D341Med (cell line): ENCODE results near the gene FEZF2.

Experiments used
- DNase-seq: peaks from one replicate; pipeline ENCODE4 v3.0.0; 2012; ENCODE audit warnings: low spot score

FEZF2 gene

GRCh38 chr3:62372621-62373041, 719 bp downstream of the FEZF2 start:
- DNase-seq = no peak

- no peak for DNase-seq
Observed at GRCh38 chr3:62371720-62372591, 1.4 kb downstream of the FEZF2 start.

GRCh38 chr3:62370858-62371719, 2.3 kb downstream of the FEZF2 start:
- DNase-seq = no peak

GRCh38 chr3:62370112-62370857, 3.1 kb downstream of the FEZF2 start:
- no peak for DNase-seq

DNA sequence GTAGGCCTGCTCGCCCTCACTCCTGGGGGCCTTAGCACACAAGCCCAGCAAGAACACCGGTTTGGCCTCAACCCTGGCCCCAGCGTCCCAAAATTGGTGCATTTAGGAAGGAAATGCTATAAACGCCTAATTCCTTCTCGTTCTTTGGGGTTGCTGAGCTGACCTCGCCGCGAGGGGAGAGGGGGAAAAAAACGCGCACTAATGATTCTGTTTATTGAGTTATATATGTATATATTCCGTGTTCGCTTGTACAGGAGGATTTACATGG, 3.9 kb downstream of the FEZF2 start:
- DNase-seq = no peak

DNA sequence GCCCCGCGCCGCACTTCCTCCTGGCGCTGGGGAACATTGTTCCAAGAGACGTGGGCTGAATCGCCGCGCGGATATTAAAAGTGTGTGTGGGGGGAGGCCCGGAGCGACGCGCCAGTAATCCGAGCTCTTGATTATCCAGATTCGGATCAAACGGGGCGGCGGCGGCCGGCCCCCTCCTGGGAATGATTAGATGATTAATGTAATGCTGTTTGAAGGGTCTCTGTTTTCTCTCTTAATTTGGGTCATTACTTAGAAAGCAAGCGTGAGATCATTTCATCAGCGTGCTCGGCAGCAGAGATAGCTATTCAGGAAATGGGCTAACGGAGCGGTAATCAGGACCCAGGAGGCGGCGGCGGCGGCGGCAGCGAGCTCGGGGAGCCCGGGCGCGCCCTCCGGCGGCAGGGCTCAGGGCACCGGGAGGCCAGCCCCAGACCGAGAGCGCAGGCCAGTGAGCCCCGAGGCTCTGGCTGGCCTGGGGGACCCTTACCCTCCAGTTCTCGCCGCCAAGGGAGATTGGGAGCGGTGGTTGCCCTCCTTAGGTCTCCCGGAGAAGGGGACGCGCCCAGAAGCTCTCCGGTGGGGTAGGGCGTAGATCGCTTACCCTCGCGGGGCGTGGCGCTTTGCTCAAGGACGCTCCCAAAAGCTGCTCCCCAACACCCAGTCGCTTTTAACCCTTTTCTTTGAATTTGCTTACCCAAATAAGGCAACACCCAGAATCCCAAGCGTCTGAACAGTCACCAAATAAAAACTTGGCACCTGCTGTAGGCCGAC, 4.5 kb downstream of the FEZF2 start:
- DNase-seq = peak; percentile 88

GRCh38 chr3:62368290-62368704, 5.1 kb downstream of the FEZF2 start:
- no peak for DNase-seq

DNA sequence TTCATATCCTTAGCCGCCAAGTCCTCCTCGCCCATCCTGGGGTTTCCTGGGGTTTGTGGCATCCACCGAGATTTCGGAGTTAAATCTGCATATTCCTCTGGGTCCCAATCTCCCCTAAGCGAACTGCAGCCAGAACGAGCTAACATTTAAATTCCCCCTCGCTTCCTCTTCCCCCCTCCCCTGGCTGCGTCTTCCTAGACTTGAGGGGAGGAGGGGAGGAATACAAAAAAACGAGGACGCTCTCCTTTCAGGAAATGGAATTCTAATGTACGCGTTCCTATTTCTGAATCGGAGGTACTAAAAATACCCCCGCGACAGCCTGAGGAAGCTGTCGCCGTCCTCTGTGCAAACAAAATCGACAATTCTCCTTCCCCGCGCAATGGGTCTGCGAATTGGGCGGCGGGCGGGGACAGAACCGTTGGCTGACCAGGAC, 5.6 kb downstream of the FEZF2 start:
- no peak for DNase-seq

- no peak for DNase-seq
Observed at GRCh38 chr3:62366126-62366484, 7.2 kb downstream of the FEZF2 start.

GRCh38 chr3:62365391-62366125, 7.8 kb downstream of the FEZF2 start:
- no peak for DNase-seq

DNA sequence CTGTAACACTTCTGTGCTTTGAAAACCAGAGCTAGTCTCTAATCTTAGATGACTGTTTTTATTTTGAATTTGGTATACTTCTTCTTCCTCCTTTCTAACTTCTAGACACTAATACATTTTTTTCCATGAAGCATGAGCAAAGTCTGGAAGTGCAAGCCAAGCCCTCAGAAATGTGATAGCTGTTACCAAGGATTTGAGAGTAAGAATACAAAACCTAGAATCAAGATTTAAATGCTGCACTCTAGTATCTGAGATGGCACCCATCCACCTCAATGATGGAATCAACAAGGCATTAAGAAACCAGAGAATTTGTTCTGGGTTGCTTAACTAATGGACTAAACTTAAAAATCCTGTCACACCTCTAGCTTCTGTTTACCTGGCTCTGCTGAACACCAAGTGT, 9.2 kb downstream of the FEZF2 start:
- no peak for DNase-seq

GRCh38 chr3:62363275-62363674, 10.1 kb downstream of the FEZF2 start:
- no peak for DNase-seq

GRCh38 chr3:62361824-62362223, 11.5 kb downstream of the FEZF2 start:
- no peak for DNase-seq

GRCh38 chr3:62361261-62361660, 12.1 kb downstream of the FEZF2 start:
- no peak for DNase-seq

- DNase-seq = no peak
Observed at GRCh38 chr3:62359531-62359930, 13.8 kb downstream of the FEZF2 start.

GRCh38 chr3:62356356-62356755, 17.0 kb downstream of the FEZF2 start:
- no peak for DNase-seq

- no peak for DNase-seq
Observed at GRCh38 chr3:62355703-62356102, 17.6 kb downstream of the FEZF2 start.

DNA sequence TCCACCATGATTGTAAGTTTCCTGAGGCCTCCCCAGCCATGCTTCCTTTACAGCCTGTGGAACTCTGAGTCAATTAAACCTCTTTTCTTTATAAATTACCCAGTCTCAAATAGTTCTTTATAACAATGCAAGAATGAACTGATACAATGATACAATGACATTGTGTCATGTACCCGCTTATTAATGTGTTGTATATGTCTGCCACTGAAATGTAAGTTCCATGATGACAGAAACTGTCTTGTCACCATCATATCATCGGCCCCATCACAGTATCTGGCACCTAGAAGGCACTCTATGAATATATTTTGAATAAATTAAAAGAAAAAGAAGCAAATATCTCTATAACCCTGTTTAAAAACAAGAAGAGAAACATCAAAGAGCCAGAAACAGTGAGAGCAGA, 29.6 kb downstream of the FEZF2 start:
- no peak for DNase-seq

DNA sequence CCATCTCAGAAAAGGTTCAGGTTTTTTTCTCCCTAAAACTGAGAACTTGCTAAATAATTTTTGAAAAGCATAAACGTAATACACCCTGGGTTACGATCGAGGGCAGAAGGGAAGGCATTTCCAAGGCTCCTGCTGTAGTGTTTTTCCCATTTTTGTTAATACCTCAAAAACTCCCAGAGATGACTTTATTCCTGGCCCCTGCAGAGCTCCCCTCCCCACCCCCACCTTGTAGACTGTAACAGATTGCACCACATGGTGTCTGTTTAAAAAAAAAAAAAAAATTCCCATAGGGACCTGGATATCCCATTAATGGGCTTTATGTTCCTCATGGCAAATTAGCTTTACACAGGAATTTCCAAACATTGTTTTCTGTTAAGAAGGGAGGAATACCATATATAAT, 38.2 kb downstream of the FEZF2 start:
- peak; percentile 50 for DNase-seq

DNA sequence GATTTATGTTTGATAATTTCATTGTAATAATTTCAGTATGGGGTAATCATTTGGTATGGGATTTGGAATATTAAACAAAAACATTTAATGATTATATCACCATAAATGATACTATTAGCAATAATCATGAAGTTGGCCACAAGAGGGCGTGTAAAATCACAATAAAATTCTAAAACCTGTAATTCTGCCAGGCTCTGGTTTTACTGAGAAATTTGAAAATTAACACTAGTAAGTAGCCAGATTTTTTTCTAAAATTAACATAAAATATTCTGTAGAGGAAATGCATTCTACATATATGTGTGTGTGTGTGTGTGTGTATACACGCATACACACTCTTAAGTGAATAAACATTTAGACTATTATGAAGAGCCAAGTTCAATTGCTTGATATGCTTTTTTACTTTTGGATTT, 40.5 kb downstream of the FEZF2 start:
- DNase-seq = no peak

DNA sequence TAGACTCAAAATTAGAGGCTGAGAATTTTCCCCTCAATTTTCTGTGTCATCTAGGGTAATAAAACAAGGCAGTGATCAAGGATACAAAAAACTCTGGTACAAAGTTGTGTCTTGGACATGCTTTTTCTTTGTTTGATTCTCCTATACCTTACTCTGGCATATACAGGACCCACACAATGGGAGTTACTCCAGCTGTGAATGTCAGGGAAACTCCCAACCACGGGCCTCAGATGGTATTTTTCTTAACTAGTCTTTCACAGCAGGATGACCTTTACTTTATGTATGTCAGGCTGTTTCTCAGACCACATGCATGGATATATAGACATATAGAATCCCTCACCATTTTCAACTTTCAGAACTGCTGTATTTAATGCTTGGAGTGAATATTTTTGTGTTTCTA, 41.3 kb downstream of the FEZF2 start:
- no peak for DNase-seq
